HepG2 (cell line): ENCODE measurements around the gene TUBGCP6. TPM values are rescaled to one million over a fixed set of nuclear protein-coding genes. Genes with fewer than 3 reads are reported as not detected.
A peak's percentile ranks its signal among the peaks of the same experiment; 100 is the strongest.

Source experiments
- BRCA1 ChIP-seq: sonication (generic); formaldehyde crosslinking; IDR thresholded peaks from 2 replicates; pipeline ENCODE4 v1.4.0; 2020; ENCODE audit warnings: missing genetic modification reagents
- CCAR2 ChIP-seq: fragments of 200-400 bp; formaldehyde crosslinking; optimal IDR thresholded peaks from 2 replicates; pipeline ENCODE3; 2018; ENCODE audit warnings: low read depth, mild to moderate bottlenecking, low read length, moderate library complexity
- GLI4 ChIP-seq: sonication (generic); formaldehyde crosslinking; IDR thresholded peaks from 2 replicates; pipeline ENCODE4 v1.5.1; 2020; ENCODE audit warnings: missing genetic modification reagents, mild to moderate bottlenecking, moderate library complexity, borderline replicate concordance
- RBM22 ChIP-seq: fragments of 200-400 bp; formaldehyde crosslinking; optimal IDR thresholded peaks from 2 replicates; pipeline ENCODE3; 2017; ENCODE audit warnings: mild to moderate bottlenecking, low read length, moderate library complexity
- YEATS2 ChIP-seq: sonication (generic); formaldehyde crosslinking; IDR thresholded peaks from 2 replicates; pipeline ENCODE4 v1.4.0; 2020; ENCODE audit warnings: missing genetic modification reagents, borderline replicate concordance
- ZNF335 ChIP-seq: sonication (generic); formaldehyde crosslinking; IDR thresholded peaks from 2 replicates; pipeline ENCODE4 v1.4.0; 2020; ENCODE audit warnings: missing genetic modification reagents
- ZNF337 ChIP-seq: sonication (generic); formaldehyde crosslinking; IDR thresholded peaks from 2 replicates; pipeline ENCODE4 v1.5.1; 2020; ENCODE audit warnings: missing genetic modification reagents, low read depth, mild to moderate bottlenecking, borderline replicate concordance
- ZNF34 ChIP-seq: sonication (generic); formaldehyde crosslinking; IDR thresholded peaks from 2 replicates; pipeline ENCODE4 v1.4.0; 2020; ENCODE audit warnings: mild to moderate bottlenecking, missing genetic modification reagents, borderline replicate concordance
- ZNF674 ChIP-seq: sonication (generic); formaldehyde crosslinking; IDR thresholded peaks from 2 replicates; pipeline ENCODE4 v1.5.0; 2020; ENCODE audit warnings: low read depth, mild to moderate bottlenecking, missing genetic modification reagents
- ZNF891 ChIP-seq: sonication (generic); formaldehyde crosslinking; IDR thresholded peaks from 2 replicates; pipeline ENCODE4 v1.5.0; 2020; ENCODE audit warnings: mild to moderate bottlenecking, missing genetic modification reagents
- polyA plus RNA-seq, 8 experiments: library from polyadenylated mRNA; depleted of rRNA in 3 of 8; stranded (reverse) in 7 of 8; unstranded in 1 of 8; fragments of >200 nt; fragmentation: Illumina TruSeq in 4 of 8; extraction: Trizol in 4 of 8; gene quantifications; 2 replicates each; pipeline versions ENCODE4 v1.2.1 to v1.2.3, GENCODE V29; 2011 to 2016; ENCODE audit warnings: low read depth in 4 of 8, missing spikeins in 1 of 8, mixed read lengths in 1 of 8; ENCODE audit not compliant: insufficient read depth in 1 of 8
- total RNA-seq, 5 experiments: library from RNA; depleted of rRNA; stranded (reverse); fragments of >200 nt; fragmentation: Illumina TruSeq; extraction: Trizol; gene quantifications; 2 replicates each; pipeline ENCODE4 v1.2.3, GENCODE V29; 2016; ENCODE audit warnings: low read depth in 1 of 5
- TF ChIP-seq, protein P1 (sequence below): sonication (generic); formaldehyde crosslinking; IDR thresholded peaks from 2 replicates; pipeline ENCODE4 v1.5.1; 2020; ENCODE audit warnings: mild to moderate bottlenecking, missing genetic modification reagents
- TF ChIP-seq, protein P2 (sequence below): sonication (generic); formaldehyde crosslinking; IDR thresholded peaks from 2 replicates; pipeline ENCODE4 v1.4.0; 2020; ENCODE audit warnings: missing genetic modification reagents
- TF ChIP-seq, protein P3 (sequence below): sonication (generic); formaldehyde crosslinking; IDR thresholded peaks from 2 replicates; pipeline ENCODE4 v1.5.1; 2020; ENCODE audit warnings: missing genetic modification reagents, mild to moderate bottlenecking, borderline replicate concordance
- TF ChIP-seq, protein P4 (sequence below): sonication (generic); formaldehyde crosslinking; IDR thresholded peaks from 2 replicates; pipeline ENCODE4 v1.5.0; 2020; ENCODE audit warnings: missing genetic modification reagents
- TF ChIP-seq, protein P5 (sequence below): sonication (generic); formaldehyde crosslinking; IDR thresholded peaks from 2 replicates; pipeline ENCODE4 v1.8.1; 2023; ENCODE audit warnings: missing genetic modification reagents, inconsistent platforms, borderline replicate concordance
- TF ChIP-seq, protein P6 (sequence below): sonication (generic); formaldehyde crosslinking; IDR thresholded peaks from 2 replicates; pipeline ENCODE4 v1.5.0; 2020; ENCODE audit warnings: missing genetic modification reagents, mild to moderate bottlenecking, borderline replicate concordance

The TUBGCP6 gene
- total and polyA plus RNA-seq, 2 of the 13 experiments (the other 11 are each of a cell fraction or from before 2014, with no cell fraction given) = 14.6 to 15.7 TPM

DNA sequence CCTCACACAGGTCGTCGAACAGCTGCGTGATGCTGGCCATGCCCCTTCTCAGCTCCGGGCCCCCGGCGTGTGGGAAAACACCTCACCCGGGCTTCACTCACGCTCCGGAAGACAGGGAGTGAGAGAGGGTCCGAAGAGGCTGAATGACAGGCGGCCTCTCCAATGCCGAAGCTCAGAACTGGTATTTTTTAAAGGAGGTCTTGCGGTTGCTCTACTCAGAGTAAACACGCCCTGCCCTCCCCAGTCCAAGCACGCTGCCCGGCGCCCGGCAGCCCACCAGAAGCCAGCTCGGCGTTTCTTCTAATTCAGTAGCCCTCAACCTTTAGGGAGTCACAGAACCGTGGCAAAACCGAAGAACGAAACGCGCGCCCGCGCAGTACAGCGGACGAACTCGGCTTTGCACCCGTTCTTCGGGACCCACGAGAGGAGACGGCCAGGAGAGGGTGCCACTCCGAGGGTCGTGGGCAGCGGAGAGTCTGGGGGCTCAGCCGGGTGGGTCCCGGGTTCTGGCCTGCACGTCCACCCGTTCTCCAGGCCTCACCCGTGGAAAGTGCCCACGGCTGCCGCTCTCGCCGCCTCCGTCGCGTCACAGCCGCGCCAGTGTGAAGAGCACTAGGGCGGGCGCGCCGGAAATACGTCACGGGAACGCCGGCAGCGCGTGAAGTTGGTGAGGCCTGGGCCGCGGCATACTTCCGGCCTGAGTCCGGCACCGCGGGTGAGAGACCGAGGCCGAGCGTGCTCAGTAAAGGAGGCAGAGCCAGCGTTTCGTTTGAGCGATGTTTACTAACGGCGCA, at the start of gene TUBGCP6 (continued):
- TF ChIP-seq CCAR2 = no peak
- TF ChIP-seq, protein P1, sequence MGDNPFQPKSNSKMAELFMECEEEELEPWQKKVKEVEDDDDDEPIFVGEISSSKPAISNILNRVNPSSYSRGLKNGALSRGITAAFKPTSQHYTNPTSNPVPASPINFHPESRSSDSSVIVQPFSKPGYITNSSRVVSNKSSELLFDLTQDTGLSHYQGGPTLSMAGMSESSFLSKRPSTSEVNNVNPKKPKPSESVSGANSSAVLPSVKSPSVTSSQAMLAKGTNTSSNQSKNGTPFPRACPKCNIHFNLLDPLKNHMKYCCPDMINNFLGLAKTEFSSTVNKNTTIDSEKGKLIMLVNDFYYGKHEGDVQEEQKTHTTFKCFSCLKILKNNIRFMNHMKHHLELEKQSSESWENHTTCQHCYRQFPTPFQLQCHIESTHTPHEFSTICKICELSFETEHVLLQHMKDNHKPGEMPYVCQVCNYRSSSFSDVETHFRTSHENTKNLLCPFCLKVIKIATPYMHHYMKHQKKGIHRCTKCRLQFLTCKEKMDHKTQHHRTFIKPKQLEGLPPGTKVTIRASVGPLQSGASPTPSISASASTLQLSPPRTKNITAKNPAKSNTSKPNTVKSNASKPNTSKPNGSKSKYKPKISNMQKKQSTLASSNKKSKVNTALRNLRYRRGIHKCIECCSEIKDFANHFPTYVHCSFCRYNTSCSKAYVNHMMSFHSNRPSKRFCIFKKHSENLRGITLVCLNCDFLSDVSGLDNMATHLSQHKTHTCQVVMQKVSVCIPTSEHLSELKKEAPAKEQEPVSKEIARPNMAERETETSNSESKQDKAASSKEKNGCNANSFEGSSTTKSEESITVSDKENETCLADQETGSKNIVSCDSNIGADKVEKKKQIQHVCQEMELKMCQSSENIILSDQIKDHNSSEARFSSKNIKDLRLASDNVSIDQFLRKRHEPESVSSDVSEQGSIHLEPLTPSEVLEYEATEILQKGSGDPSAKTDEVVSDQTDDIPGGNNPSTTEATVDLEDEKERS (CRISPR knock-in tag) = peak; percentile 39; the same call in 1 of the 2 replicates
- TF ChIP-seq ZNF674 (CRISPR knock-in tag) = no peak
- TF ChIP-seq ZNF337 (CRISPR knock-in tag) = 0 out of 2 replicates have a peak, but pooled peaks have one; percentile 69
- TF ChIP-seq GLI4 (CRISPR knock-in tag) = no peak
- TF ChIP-seq ZNF891 = peak; percentile 69; the same call in 1 of the 2 replicates
- TF ChIP-seq BRCA1 (CRISPR knock-in tag) = peak; percentile 73; the same call in 1 of the 2 replicates
- TF ChIP-seq RBM22 = peak; percentile 76
- TF ChIP-seq, protein P2, sequence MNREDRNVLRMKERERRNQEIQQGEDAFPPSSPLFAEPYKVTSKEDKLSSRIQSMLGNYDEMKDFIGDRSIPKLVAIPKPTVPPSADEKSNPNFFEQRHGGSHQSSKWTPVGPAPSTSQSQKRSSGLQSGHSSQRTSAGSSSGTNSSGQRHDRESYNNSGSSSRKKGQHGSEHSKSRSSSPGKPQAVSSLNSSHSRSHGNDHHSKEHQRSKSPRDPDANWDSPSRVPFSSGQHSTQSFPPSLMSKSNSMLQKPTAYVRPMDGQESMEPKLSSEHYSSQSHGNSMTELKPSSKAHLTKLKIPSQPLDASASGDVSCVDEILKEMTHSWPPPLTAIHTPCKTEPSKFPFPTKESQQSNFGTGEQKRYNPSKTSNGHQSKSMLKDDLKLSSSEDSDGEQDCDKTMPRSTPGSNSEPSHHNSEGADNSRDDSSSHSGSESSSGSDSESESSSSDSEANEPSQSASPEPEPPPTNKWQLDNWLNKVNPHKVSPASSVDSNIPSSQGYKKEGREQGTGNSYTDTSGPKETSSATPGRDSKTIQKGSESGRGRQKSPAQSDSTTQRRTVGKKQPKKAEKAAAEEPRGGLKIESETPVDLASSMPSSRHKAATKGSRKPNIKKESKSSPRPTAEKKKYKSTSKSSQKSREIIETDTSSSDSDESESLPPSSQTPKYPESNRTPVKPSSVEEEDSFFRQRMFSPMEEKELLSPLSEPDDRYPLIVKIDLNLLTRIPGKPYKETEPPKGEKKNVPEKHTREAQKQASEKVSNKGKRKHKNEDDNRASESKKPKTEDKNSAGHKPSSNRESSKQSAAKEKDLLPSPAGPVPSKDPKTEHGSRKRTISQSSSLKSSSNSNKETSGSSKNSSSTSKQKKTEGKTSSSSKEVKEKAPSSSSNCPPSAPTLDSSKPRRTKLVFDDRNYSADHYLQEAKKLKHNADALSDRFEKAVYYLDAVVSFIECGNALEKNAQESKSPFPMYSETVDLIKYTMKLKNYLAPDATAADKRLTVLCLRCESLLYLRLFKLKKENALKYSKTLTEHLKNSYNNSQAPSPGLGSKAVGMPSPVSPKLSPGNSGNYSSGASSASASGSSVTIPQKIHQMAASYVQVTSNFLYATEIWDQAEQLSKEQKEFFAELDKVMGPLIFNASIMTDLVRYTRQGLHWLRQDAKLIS (CRISPR knock-in tag) = no peak
- TF ChIP-seq, protein P3, sequence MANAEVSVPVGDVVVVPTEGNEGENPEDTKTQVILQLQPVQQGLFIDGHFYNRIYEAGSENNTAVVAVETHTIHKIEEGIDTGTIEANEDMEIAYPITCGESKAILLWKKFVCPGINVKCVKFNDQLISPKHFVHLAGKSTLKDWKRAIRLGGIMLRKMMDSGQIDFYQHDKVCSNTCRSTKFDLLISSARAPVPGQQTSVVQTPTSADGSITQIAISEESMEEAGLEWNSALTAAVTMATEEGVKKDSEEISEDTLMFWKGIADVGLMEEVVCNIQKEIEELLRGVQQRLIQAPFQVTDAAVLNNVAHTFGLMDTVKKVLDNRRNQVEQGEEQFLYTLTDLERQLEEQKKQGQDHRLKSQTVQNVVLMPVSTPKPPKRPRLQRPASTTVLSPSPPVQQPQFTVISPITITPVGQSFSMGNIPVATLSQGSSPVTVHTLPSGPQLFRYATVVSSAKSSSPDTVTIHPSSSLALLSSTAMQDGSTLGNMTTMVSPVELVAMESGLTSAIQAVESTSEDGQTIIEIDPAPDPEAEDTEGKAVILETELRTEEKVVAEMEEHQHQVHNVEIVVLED (CRISPR knock-in tag) = peak; percentile 96
- TF ChIP-seq, protein P4, sequence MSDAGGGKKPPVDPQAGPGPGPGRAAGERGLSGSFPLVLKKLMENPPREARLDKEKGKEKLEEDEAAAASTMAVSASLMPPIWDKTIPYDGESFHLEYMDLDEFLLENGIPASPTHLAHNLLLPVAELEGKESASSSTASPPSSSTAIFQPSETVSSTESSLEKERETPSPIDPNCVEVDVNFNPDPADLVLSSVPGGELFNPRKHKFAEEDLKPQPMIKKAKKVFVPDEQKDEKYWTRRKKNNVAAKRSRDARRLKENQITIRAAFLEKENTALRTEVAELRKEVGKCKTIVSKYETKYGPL = no peak
- peak; percentile 80; the same call in 1 of the 2 replicates for TF ChIP-seq ZNF335 (CRISPR knock-in tag)
- TF ChIP-seq ZNF34 = peak; percentile 48; the same call in 1 of the 2 replicates
- TF ChIP-seq, protein P5, sequence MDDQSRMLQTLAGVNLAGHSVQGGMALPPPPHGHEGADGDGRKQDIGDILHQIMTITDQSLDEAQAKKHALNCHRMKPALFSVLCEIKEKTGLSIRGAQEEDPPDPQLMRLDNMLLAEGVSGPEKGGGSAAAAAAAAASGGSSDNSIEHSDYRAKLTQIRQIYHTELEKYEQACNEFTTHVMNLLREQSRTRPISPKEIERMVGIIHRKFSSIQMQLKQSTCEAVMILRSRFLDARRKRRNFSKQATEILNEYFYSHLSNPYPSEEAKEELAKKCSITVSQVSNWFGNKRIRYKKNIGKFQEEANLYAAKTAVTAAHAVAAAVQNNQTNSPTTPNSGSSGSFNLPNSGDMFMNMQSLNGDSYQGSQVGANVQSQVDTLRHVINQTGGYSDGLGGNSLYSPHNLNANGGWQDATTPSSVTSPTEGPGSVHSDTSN (CRISPR knock-in tag) = no peak; the same call in 1 of the 2 replicates
- TF ChIP-seq, protein P6, sequence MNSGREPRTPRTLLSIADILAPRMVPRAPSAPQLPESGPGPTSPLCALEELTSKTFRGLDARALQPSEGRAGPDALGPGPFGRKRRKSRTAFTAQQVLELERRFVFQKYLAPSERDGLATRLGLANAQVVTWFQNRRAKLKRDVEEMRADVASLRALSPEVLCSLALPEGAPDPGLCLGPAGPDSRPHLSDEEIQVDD = no peak; the same call in 1 of the 2 replicates
- peak; percentile 97 for TF ChIP-seq YEATS2 (CRISPR knock-in tag)
